Endothelial cell of umbilical vein (primary cell): ENCODE results near the gene GLYAT.

Source experiments
- EZH2 ChIP-seq: IDR thresholded peaks from 2 replicates; pipeline ENCODE4 v1.6.1; 2012; ENCODE audit warnings: borderline replicate concordance, low read depth, mild to moderate bottlenecking, moderate library complexity, low read length, inconsistent platforms; ENCODE audit not compliant: severe bottlenecking
- GATA2 ChIP-seq: IDR thresholded peaks from 2 replicates; pipeline ENCODE4 v1.7.0; 2011; ENCODE audit warnings: low read depth, mild to moderate bottlenecking, moderate library complexity, mixed read lengths, low read length; ENCODE audit not compliant: insufficient read length, insufficient read depth
- JUN ChIP-seq: IDR thresholded peaks from 2 replicates; pipeline ENCODE4 v1.6.1; 2011; ENCODE audit warnings: borderline replicate concordance, low read depth; ENCODE audit not compliant: insufficient read length, insufficient read depth
- MYC ChIP-seq: IDR thresholded peaks from one replicate; pipeline ENCODE4 v1.6.1; 2011; ENCODE audit warnings: mild to moderate bottlenecking, low read depth, low read length
- POLR2A ChIP-seq: IDR thresholded peaks from 2 replicates; pipeline ENCODE4 v1.6.1; 2012; ENCODE audit warnings: low read depth, mild to moderate bottlenecking, control low read depth, low read length
- POLR2AphosphoS5 ChIP-seq: IDR thresholded peaks from 2 replicates; pipeline ENCODE4 v1.6.1; 2012; ENCODE audit warnings: low read depth, mild to moderate bottlenecking, control low read depth, low read length, moderate library complexity; ENCODE audit not compliant: insufficient read depth
- TF ChIP-seq, protein P1 (sequence below), 2 donors: IDR thresholded peaks; 1 replicate in 1 of 2; 2 replicates in 1 of 2; pipeline ENCODE4 v1.5.1; 2011; ENCODE audit warnings: low read length in 2 of 2, mild to moderate bottlenecking in 2 of 2, moderate library complexity in 2 of 2, control low read depth in 1 of 2, inconsistent platforms in 1 of 2, low read depth in 1 of 2; ENCODE audit not compliant: insufficient read depth in 1 of 2; ENCODE audit errors: extremely low read depth in 1 of 2
- TF ChIP-seq, protein P2 (sequence below): IDR thresholded peaks from 2 replicates; pipeline ENCODE4 v1.6.1; 2011; ENCODE audit not compliant: insufficient read depth, insufficient read length

DNA sequence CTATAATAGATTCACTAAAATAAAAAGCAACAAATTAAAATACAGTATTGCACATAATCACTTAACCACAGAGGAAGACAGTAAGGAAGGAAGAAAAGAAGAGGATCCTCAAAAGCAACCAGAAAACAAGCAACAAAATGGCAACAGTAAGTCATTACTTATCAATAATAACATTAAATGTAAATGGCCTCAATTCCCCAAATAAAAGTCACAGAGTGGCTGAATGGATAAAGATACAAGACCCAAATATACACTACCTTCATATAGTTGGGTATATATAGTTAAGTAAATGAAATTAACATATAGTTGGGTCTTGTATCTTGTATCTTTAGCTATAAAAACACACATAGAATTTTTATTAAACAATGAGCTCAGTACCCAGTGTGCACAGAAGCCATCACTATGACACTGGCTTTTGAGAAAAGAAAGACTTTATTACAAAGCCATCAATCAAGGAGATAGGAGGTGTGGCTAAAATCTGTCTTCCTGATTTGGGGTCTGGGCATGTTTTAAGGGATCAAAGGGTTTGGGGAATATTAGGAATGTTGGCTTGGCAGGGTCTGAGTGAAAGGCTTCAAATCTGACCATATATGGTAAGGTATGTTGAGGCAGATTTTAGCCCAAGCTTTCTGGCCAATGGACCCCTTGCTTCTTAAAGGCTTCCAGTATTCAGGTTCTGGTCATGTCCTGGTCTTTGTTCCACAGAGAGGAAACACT lies 13.4 kb upstream of the GLYAT start:
- TF ChIP-seq POLR2AphosphoS5: no peak
- TF ChIP-seq, protein P1, sequence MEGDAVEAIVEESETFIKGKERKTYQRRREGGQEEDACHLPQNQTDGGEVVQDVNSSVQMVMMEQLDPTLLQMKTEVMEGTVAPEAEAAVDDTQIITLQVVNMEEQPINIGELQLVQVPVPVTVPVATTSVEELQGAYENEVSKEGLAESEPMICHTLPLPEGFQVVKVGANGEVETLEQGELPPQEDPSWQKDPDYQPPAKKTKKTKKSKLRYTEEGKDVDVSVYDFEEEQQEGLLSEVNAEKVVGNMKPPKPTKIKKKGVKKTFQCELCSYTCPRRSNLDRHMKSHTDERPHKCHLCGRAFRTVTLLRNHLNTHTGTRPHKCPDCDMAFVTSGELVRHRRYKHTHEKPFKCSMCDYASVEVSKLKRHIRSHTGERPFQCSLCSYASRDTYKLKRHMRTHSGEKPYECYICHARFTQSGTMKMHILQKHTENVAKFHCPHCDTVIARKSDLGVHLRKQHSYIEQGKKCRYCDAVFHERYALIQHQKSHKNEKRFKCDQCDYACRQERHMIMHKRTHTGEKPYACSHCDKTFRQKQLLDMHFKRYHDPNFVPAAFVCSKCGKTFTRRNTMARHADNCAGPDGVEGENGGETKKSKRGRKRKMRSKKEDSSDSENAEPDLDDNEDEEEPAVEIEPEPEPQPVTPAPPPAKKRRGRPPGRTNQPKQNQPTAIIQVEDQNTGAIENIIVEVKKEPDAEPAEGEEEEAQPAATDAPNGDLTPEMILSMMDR (IDR thresholded peaks at IDR 0.05; ENCODE audit: extremely low read depth in 1 of 2, insufficient read depth in 1 of 2, low read depth in 1 of 2, low read length in 2 of 2): no peak
- TF ChIP-seq POLR2A: no peak
- TF ChIP-seq JUN: no peak
- TF ChIP-seq EZH2: no peak
- no peak for TF ChIP-seq MYC
- TF ChIP-seq, protein P2, sequence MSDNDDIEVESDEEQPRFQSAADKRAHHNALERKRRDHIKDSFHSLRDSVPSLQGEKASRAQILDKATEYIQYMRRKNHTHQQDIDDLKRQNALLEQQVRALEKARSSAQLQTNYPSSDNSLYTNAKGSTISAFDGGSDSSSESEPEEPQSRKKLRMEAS: no peak
- no peak for TF ChIP-seq GATA2
